Vagina (tissue), 2 donors: Measurements from ENCODE around the gene MYO1H.

Experiments
- POLR2A ChIP-seq, 2 donors: fragments of 450-650 bp; IDR thresholded peaks; one replicate each; pipeline ENCODE4 v1.6.1; 2017; ENCODE audit warnings: antibody characterized with exemption in 2 of 2, mild to moderate bottlenecking in 2 of 2, moderate library complexity in 2 of 2
- POLR2AphosphoS5 ChIP-seq, 2 donors: sonication (generic); formaldehyde crosslinking; IDR thresholded peaks; one replicate each; pipeline ENCODE4 v1.9.0; 2017; ENCODE audit warnings: antibody characterized with exemption in 2 of 2, mild to moderate bottlenecking in 2 of 2, low read depth in 1 of 2; ENCODE audit not compliant: insufficient read depth in 1 of 2
- TF ChIP-seq, protein P1 (sequence below), 3 experiments: fragments of 450-650 bp in 2 of 3; fragments of 200-600 bp in 1 of 3; sonication (generic) in 1 of 3; IDR thresholded peaks; one replicate each; pipeline ENCODE4 v1.5.1; 2017 to 2019; ENCODE audit warnings: antibody characterized with exemption in 3 of 3, mild to moderate bottlenecking in 2 of 3, moderate library complexity in 2 of 3

DNA sequence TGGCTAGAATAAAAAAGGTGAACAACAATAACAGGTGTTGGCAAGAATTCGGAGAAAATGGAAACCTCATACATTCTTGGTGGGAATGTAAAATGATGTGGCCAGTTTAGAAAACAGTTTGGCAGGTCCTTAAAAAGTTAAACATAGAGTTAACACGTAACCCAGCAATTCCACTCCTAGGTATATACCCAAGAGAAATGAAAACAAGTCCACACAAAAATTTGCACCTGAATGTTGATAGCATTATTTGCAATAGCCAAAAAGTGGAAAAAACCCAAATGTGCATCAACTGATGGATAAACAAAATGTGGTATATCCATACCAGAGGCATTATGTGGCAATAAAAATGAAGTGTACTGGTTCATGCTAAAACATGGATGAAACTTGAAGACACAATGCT lies 2.3 kb upstream of the MYO1H start:
- TF ChIP-seq, protein P1, sequence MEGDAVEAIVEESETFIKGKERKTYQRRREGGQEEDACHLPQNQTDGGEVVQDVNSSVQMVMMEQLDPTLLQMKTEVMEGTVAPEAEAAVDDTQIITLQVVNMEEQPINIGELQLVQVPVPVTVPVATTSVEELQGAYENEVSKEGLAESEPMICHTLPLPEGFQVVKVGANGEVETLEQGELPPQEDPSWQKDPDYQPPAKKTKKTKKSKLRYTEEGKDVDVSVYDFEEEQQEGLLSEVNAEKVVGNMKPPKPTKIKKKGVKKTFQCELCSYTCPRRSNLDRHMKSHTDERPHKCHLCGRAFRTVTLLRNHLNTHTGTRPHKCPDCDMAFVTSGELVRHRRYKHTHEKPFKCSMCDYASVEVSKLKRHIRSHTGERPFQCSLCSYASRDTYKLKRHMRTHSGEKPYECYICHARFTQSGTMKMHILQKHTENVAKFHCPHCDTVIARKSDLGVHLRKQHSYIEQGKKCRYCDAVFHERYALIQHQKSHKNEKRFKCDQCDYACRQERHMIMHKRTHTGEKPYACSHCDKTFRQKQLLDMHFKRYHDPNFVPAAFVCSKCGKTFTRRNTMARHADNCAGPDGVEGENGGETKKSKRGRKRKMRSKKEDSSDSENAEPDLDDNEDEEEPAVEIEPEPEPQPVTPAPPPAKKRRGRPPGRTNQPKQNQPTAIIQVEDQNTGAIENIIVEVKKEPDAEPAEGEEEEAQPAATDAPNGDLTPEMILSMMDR (IDR thresholded peaks at IDR 0.05), result no peak
- TF ChIP-seq POLR2AphosphoS5 (IDR thresholded peaks at IDR 0.05; ENCODE audit: insufficient read depth in 1 of 2, low read depth in 1 of 2), result no peak
- no peak for TF ChIP-seq POLR2A (IDR thresholded peaks at IDR 0.05)
